ENCODE results near the gene CXCR3.
"Not testable (repeated sequence)": the region's sequence is repeated elsewhere in the genome, so short reads cannot be mapped to it uniquely, and the experiment has no call there.

Gene CXCR3

GRCh38 chrX:71607488-71607887, 10.8 kb downstream of the CXCR3 start:
- no peak for DNase-seq

DNA sequence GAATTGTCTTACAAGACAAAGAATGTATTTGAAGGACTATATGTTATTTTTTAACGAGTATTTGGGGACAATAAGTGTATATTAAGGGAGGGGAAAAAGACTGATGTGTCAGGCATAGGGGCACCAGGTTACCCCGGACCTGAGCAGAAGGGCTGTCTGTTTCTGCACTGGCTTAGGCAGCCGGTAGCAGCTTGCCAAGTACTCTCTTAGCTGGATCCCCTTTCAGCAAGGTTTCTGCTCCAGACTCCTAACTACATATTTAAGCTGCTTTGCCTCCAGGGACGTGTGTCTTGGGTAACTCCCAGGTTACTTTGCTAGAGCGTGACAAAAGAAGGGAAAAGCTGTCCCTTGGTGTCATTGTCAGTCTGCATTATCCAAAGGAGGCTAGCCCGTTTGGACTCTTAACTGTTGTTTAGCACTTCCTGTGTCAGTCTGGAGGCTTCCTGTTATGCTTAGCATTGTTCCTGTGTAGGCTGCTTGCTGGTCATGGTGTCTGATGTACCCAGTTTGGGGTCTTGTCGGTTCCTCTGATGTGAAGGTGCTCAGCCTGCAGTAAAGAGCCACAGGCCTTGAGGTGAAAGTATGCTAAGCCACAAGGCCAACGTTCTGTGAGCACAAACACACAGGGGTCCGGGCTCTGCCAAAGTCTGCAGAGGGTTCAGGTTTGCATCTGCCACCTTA, 11.6 kb downstream of the CXCR3 start:
- DNase-seq: no peak

GRCh38 chrX:71604796-71605568, 13.3 kb downstream of the CXCR3 start:
- DNase-seq: no peak

GRCh38 chrX:71604141-71604540, 14.2 kb downstream of the CXCR3 start:
- no peak for DNase-seq

GRCh38 chrX:71603618-71604017, 14.7 kb downstream of the CXCR3 start:
- no peak for DNase-seq

DNA sequence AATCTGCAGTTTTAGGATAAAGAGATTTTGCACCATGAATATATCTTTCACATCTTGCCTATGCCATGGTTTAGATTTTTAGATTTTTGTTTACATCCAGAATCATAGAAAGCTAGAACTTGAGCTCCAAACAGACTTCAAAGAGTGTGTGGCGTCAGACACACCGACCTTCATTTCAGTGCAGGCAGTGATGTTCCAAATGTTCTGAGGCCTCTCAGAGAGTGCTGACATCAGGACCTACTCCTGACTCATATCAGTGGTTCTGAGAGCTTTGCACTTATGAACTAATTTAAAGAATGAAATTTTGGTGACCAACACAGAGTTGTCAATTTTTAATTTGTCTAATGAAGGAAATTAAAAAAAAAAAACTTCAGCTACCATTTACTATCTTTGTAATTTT, 18.3 kb downstream of the CXCR3 start:
- DNase-seq: no peak

- DNase-seq: not testable (repeated sequence)
Measured at GRCh38 chrX:71593210-71593609, 25.1 kb downstream of the CXCR3 start.

DNA sequence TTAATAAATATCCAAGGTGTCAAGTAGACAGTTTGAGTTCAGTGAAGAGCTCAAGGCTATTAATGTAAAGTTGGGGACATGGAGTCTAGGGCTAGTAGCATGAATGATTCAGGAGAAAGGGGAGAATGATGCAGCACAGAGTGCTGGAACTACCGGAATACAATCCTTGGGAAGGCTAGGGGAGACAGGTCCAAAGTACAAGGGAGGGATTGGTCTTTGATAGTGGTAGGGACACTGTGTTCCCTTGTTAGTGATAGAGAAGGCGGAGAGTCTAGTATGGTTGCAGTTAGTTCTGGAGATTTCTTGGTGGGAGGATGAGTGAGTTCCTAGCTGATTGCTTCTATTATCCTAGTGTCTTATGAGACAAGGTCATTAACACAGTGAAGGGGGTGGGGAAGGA, 31.4 kb downstream of the CXCR3 start:
- no peak for DNase-seq

GRCh38 chrX:71581210-71581609, 37.1 kb downstream of the CXCR3 start:
- no peak for DNase-seq

DNA sequence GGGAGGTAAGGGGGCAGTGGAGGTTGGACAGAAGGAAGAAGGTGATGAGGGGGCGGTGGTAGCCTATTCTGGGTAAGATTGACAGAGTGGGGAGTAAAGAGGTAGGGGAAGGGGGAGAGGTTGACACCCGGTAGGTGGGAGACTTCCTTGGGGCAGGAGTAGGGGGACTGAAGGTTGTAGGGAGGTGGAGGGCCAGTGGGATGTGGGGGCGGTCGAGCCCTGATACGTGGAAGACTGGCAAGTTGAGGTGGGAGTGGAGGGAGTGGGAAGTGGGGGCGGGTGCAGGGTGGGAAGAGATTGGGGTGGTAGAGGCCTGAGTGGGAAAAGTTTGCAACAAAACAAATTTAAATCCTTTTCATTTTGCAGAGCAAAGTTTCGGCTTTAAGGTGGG, 38.3 kb downstream of the CXCR3 start:
- DNase-seq: no peak

GRCh38 chrX:71579136-71579989, 38.9 kb downstream of the CXCR3 start:
- DNase-seq: no peak

- DNase-seq: no peak
Measured at GRCh38 chrX:71578253-71579135, 39.8 kb downstream of the CXCR3 start, which contains the start of gene GCNA. Gene GCNA (plus strand): TSS chrX:71578437. CDS start chrX:71580822, 2,385 bp downstream.

DNA sequence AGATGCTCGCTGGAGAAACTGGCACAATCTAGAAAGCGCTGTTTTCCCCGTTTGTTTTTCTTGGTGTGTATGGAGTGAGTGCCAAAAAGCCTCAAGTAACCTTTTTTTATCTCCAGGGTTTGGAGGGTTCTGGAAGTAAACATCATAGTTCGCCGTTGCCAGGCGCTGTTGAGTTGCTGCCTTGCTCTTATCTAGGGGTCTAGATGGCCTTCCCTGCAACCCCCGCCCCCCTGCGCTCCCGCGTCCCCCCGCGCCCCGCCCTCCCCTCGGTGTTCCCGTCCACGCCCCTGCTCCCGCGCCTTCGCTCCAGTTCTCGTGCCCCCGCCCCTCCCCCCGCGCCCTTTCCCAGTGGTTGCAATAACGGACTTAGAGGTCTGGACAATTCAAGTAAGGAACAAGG, 40.6 kb downstream of the CXCR3 start:
- no peak for DNase-seq

- DNase-seq: no peak
Measured at GRCh38 chrX:71573590-71573989, 44.7 kb downstream of the CXCR3 start.

- not testable (repeated sequence) for DNase-seq
Measured at GRCh38 chrX:71571390-71571789, 46.9 kb downstream of the CXCR3 start.

Data from kidney glomerular epithelial cell (primary cell).